ENCODE measurements around the gene LRIT1.

The LRIT1 gene

GRCh38 chr10:84200537-84201243, 40.7 kb downstream of the LRIT1 start:
- H3K36me3 ChIP-seq (ENCODE audit: control insufficient read depth, insufficient read depth, low read length), result no peaks in the 10 kb centered on the region
- no peaks in the 10 kb centered on the region for H3K27me3 ChIP-seq (ENCODE audit: control insufficient read depth, insufficient read depth, low read length)
- no peak for TF ChIP-seq CTCF (IDR thresholded peaks at IDR 0.05)
- H3K9ac ChIP-seq, result no peak overlapping the region
- no peak overlapping the region for H2AFZ ChIP-seq
- no peaks in the 10 kb centered on the region for H3K9me3 ChIP-seq (ENCODE audit: control insufficient read depth, low read length)
- H3K4me3 ChIP-seq (ENCODE audit: low read depth, low read length), result no peak overlapping the region
- no peaks in the 10 kb centered on the region for H3K79me2 ChIP-seq
- peaks cover 4% of the 10 kb centered on the region for H3K4me1 ChIP-seq
- no peak overlapping the region for H3K4me2 ChIP-seq (ENCODE audit: low read length)
- H3K27ac ChIP-seq, result no peak overlapping the region

- H3K36me3 ChIP-seq (ENCODE audit: control insufficient read depth, insufficient read depth, low read length), result no peaks in the 10 kb centered on the region
- no peaks in the 10 kb centered on the region for H3K27me3 ChIP-seq (ENCODE audit: control insufficient read depth, insufficient read depth, low read length)
- H3K4me2 ChIP-seq (ENCODE audit: low read length), result no peak overlapping the region
- H3K9me3 ChIP-seq (ENCODE audit: control insufficient read depth, low read length), result no peaks in the 10 kb centered on the region
- no peak for TF ChIP-seq CTCF (IDR thresholded peaks at IDR 0.05)
- no peak overlapping the region for H3K4me3 ChIP-seq (ENCODE audit: low read depth, low read length)
- H3K4me1 ChIP-seq, result peaks cover 5% of the 10 kb centered on the region
- H3K79me2 ChIP-seq, result no peaks in the 10 kb centered on the region
- no peak overlapping the region for H3K27ac ChIP-seq
- no peak overlapping the region for H2AFZ ChIP-seq
- no peak overlapping the region for H3K9ac ChIP-seq
Observed at GRCh38 chr10:84198206-84198915, 43.0 kb downstream of the LRIT1 start.

GRCh38 chr10:84197643-84198042, 43.7 kb downstream of the LRIT1 start:
- Histone ChIP-seq H3K4me3 (ENCODE audit: low read depth, low read length) (no peak overlapping the region), H3K36me3 (ENCODE audit: control insufficient read depth, insufficient read depth, low read length) (no peaks in the 10 kb centered on the region), H3K4me2 (ENCODE audit: low read length) (no peak overlapping the region), H3K9ac (no peak overlapping the region), H3K4me1 (peaks cover 5% of the 10 kb centered on the region), H2AFZ (no peak overlapping the region), H3K9me3 (ENCODE audit: control insufficient read depth, low read length) (no peaks in the 10 kb centered on the region), H3K27me3 (ENCODE audit: control insufficient read depth, insufficient read depth, low read length) (no peaks in the 10 kb centered on the region), H3K27ac (no peak overlapping the region), H3K79me2 (no peaks in the 10 kb centered on the region)
- no peak for TF ChIP-seq CTCF (IDR thresholded peaks at IDR 0.05)

- no peak overlapping the region for H3K27ac ChIP-seq
- H3K79me2 ChIP-seq, result no peaks in the 10 kb centered on the region
- no peaks in the 10 kb centered on the region for H3K9me3 ChIP-seq (ENCODE audit: control insufficient read depth, low read length)
- H3K4me2 ChIP-seq (ENCODE audit: low read length), result no peak overlapping the region
- H3K27me3 ChIP-seq (ENCODE audit: control insufficient read depth, insufficient read depth, low read length), result no peaks in the 10 kb centered on the region
- H2AFZ ChIP-seq, result no peak overlapping the region
- no peak for TF ChIP-seq CTCF (IDR thresholded peaks at IDR 0.05)
- no peak overlapping the region for H3K4me3 ChIP-seq (ENCODE audit: low read depth, low read length)
- H3K4me1 ChIP-seq, result peaks cover 5% of the 10 kb centered on the region
- no peak overlapping the region for H3K9ac ChIP-seq
- no peaks in the 10 kb centered on the region for H3K36me3 ChIP-seq (ENCODE audit: control insufficient read depth, insufficient read depth, low read length)
Observed at GRCh38 chr10:84196941-84197340, 44.4 kb downstream of the LRIT1 start.
